Measurements from ENCODE around the gene NLRP7.

GRCh38 chr19:54902061-54902460, 45.3 kb downstream of the NLRP7 start:
- no peak for TF ChIP-seq CTCF (conservative IDR thresholded peaks at IDR 0.05; ENCODE audit: low read depth, low read length)
- no peak for TF ChIP-seq EZH2 (IDR thresholded peaks at IDR 0.05; ENCODE audit: borderline replicate concordance, low read depth, low read length, poor library complexity, severe bottlenecking)
